HepG2 (cell line): ENCODE measurements around the gene SNX21. TPM values are rescaled to one million over a fixed set of nuclear protein-coding genes. Genes with fewer than 3 reads are reported as not detected.

ENCODE experiments used
- ATM ChIP-seq: fragments of 450-650 bp; IDR thresholded peaks from 2 replicates; pipeline ENCODE4 v1.7.1; 2017; ENCODE audit warnings: mild to moderate bottlenecking, borderline replicate concordance
- CBX2 ChIP-seq, 2 experiments: fragments of 200-600 bp in 1 of 2; sonication (generic); formaldehyde crosslinking in 1 of 2; IDR thresholded peaks; 2 replicates each; pipeline versions ENCODE4 v1.7.0 to v1.8.1; 2018 to 2022; ENCODE audit warnings: low read depth in 2 of 2, low read length in 1 of 2, mild to moderate bottlenecking in 1 of 2, missing genetic modification reagents in 1 of 2
- CCDC6 ChIP-seq: sonication (generic); formaldehyde crosslinking; IDR thresholded peaks from 2 replicates; pipeline ENCODE4 v1.8.1; 2022; ENCODE audit warnings: mild to moderate bottlenecking, missing genetic modification reagents, moderate library complexity
- CREM ChIP-seq, 2 experiments: sonication (generic) in 1 of 2; formaldehyde crosslinking in 1 of 2; IDR thresholded peaks; 2 replicates each; pipeline versions ENCODE4 v1.4.0 to v1.6.1; 2016 to 2020; ENCODE audit warnings: antibody characterized with exemption in 1 of 2, mild to moderate bottlenecking in 1 of 2, missing genetic modification reagents in 1 of 2
- ESRRA ChIP-seq: sonication (generic); formaldehyde crosslinking; IDR thresholded peaks from 2 replicates; pipeline ENCODE4 v1.5.1; 2020; ENCODE audit warnings: mild to moderate bottlenecking, low read depth, missing genetic modification reagents
- GMEB1 ChIP-seq: sonication (generic); formaldehyde crosslinking; IDR thresholded peaks from 2 replicates; pipeline ENCODE4 v1.5.1; 2020; ENCODE audit warnings: missing genetic modification reagents, mild to moderate bottlenecking, borderline replicate concordance
- HDAC1 ChIP-seq: sonication (generic); formaldehyde crosslinking; IDR thresholded peaks from 2 replicates; pipeline ENCODE4 v1.5.1; 2020; ENCODE audit warnings: mild to moderate bottlenecking, missing genetic modification reagents
- KAT7 ChIP-seq: IDR thresholded peaks from 2 replicates; pipeline ENCODE4 v1.6.1; 2018; ENCODE audit warnings: borderline replicate concordance, missing compliant biosample characterization
- KDM2A ChIP-seq: sonication (generic); formaldehyde crosslinking; IDR thresholded peaks from 2 replicates; pipeline ENCODE4 v1.4.0; 2020; ENCODE audit warnings: low read depth, missing genetic modification reagents, borderline replicate concordance
- KDM6A ChIP-seq: IDR thresholded peaks from 2 replicates; pipeline ENCODE4 v1.6.1; 2016; ENCODE audit warnings: low read depth
- KLF6 ChIP-seq: IDR thresholded peaks from 2 replicates; pipeline ENCODE4 v1.8.0; 2016; ENCODE audit warnings: missing biosample characterization, missing genetic modification reagents
- MED1 ChIP-seq: sonication (generic); formaldehyde crosslinking; IDR thresholded peaks from 2 replicates; pipeline ENCODE4 v1.4.0; 2020; ENCODE audit warnings: missing genetic modification reagents
- MTA3 ChIP-seq: sonication (generic); formaldehyde crosslinking; IDR thresholded peaks from 2 replicates; pipeline ENCODE4 v1.4.0; 2020; ENCODE audit warnings: missing genetic modification reagents
- SMAD3 ChIP-seq: sonication (generic); formaldehyde crosslinking; IDR thresholded peaks from 2 replicates; pipeline ENCODE4 v1.4.0; 2020; ENCODE audit warnings: missing genetic modification reagents
- SRSF4 ChIP-seq: fragments of 200-400 bp; formaldehyde crosslinking; IDR thresholded peaks from one replicate; pipeline ENCODE4 v1.6.1; 2018; ENCODE audit warnings: mild to moderate bottlenecking, low read depth, low read length, moderate library complexity; ENCODE audit not compliant: poor library complexity, severe bottlenecking
- ZNF543 ChIP-seq: sonication (generic); formaldehyde crosslinking; IDR thresholded peaks from 2 replicates; pipeline ENCODE4 v1.4.0; 2020; ENCODE audit warnings: mild to moderate bottlenecking, missing genetic modification reagents
- ZNF562 ChIP-seq: sonication (generic); formaldehyde crosslinking; IDR thresholded peaks from 2 replicates; pipeline ENCODE4 v1.8.0; 2022; ENCODE audit warnings: missing genetic modification reagents, borderline replicate concordance
- ZNF850 ChIP-seq: sonication (generic); formaldehyde crosslinking; conservative IDR thresholded peaks from 2 replicates; pipeline ENCODE4 v1.9.0; 2021; ENCODE audit warnings: mild to moderate bottlenecking, missing genetic modification reagents
- ZNF883 ChIP-seq: sonication (generic); formaldehyde crosslinking; IDR thresholded peaks from 2 replicates; pipeline ENCODE4 v1.5.1; 2020; ENCODE audit warnings: mild to moderate bottlenecking, missing genetic modification reagents; ENCODE audit errors: not compliant biosample characterization
- polyA plus RNA-seq, 8 experiments: library from polyadenylated mRNA; depleted of rRNA in 3 of 8; stranded (reverse) in 7 of 8; unstranded in 1 of 8; fragments of >200 nt; fragmentation: Illumina TruSeq in 4 of 8; extraction: Trizol in 4 of 8; gene quantifications; 2 replicates each; pipeline versions ENCODE4 v1.2.1 to v1.2.3, GENCODE V29; 2011 to 2016; ENCODE audit warnings: low read depth in 4 of 8, missing spikeins in 1 of 8, mixed read lengths in 1 of 8; ENCODE audit not compliant: insufficient read depth in 1 of 8
- total RNA-seq, 5 experiments: library from RNA; depleted of rRNA; stranded (reverse); fragments of >200 nt; fragmentation: Illumina TruSeq; extraction: Trizol; gene quantifications; 2 replicates each; pipeline ENCODE4 v1.2.3, GENCODE V29; 2016; ENCODE audit warnings: low read depth in 1 of 5
- TF ChIP-seq, protein P1 (sequence below): IDR thresholded peaks from 2 replicates; pipeline ENCODE4 v1.6.1; 2016; ENCODE audit warnings: missing biosample characterization, missing genetic modification reagents, low read depth
- TF ChIP-seq, protein P2 (sequence below): sonication (generic); formaldehyde crosslinking; IDR thresholded peaks from 2 replicates; pipeline ENCODE4 v1.4.0; 2020; ENCODE audit warnings: missing genetic modification reagents
- TF ChIP-seq, protein P3 (sequence below): sonication (generic); formaldehyde crosslinking; conservative IDR thresholded peaks from 2 replicates; pipeline ENCODE4 v1.8.0; 2022; ENCODE audit warnings: low read depth, missing genetic modification reagents

Gene SNX21
- total and polyA plus RNA-seq, 2 of the 13 experiments (the other 11 are each of a cell fraction or from before 2014, with no cell fraction given): 7.7 to 12.8 TPM

DNA sequence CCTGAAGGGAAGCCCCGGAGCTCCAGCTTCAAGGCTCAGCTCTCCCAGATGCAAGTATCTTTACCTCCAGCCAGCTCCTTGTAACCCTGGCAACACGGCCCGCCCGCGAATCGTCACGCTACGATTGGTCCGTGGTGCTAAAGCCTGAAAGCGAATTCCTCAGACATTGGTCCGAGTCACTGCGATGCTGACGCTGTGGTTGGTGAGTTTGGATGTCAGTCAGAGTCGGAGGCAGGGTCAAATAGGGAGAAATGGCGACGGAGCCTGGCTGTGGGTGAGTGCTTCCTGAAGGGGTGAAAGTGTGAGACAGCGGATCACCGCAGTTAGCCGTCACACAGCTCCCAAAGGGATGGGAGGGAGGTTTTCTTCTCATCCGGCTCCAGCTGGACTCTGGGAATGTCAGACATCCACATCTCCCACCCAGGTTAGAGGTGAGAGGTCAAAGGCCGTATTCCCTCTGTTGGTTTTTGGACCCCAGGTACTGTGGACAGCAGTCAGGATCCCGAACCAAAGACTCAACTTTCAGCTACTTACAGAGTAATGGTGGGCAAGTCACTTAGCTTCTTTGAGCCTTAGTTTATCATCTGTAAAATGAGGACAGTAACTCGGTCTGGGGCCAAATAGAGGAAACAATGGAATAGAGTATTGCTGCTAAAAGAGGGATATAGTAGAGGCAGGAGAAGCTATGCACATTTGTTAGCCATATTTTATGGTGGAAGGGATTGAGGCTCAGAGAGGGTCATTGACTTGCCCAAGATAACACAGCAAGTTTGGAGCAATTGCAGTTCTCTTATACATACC, 47.6 kb downstream of the SNX21 start, which contains the start of gene ZSWIM1 (continued):
- TF ChIP-seq, protein P1, sequence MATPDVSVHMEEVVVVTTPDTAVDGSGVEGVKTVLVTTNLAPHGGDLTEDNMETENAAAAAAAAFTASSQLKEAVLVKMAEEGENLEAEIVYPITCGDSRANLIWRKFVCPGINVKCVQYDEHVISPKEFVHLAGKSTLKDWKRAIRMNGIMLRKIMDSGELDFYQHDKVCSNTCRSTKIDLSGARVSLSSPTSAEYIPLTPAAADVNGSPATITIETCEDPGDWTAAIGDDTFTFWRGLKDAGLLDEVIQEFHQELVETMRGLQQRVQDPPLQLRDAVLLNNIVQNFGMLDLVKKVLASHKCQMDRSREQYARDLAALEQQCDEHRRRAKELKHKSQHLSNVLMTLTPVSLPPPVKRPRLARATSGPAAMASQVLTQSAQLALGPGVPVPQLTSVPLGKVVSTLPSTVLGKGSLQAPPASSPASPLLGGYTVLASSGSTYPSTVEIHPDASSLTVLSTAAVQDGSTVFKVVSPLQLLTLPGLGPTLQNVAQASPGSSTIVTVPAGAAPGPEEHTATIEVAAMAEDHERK: no peak
- TF ChIP-seq KLF6 (CRISPR knock-in tag) (peak; percentile 64; the same call in 1 of the 2 replicates), ESRRA (peak; percentile 80; the same call in 1 of the 2 replicates), ATM (no peak), ZNF562 (CRISPR knock-in tag) (no peak), MED1 (CRISPR knock-in tag) (peak; percentile 71; the same call in 1 of the 2 replicates), CBX2 (IDR thresholded peaks at IDR 0.05; ENCODE audit: low read depth, low read length) (no peak), CBX2 (CRISPR knock-in tag; IDR thresholded peaks at IDR 0.05; ENCODE audit: low read depth) (no peak), KDM6A (CRISPR knock-in tag) (0 out of 2 replicates have a peak, but pooled peaks have one; percentile 14), ZNF883 (CRISPR knock-in tag) (peak; percentile 90), CCDC6 (CRISPR knock-in tag) (no peak), SRSF4 (no peak), KDM2A (peak; percentile 94), CREM (IDR thresholded peaks at IDR 0.05) (peak; percentile 85), CREM (CRISPR knock-in tag; IDR thresholded peaks at IDR 0.05) (no peak), SMAD3 (CRISPR knock-in tag) (peak; percentile 77), GMEB1 (CRISPR knock-in tag) (no peak; the same call in 1 of the 2 replicates), MTA3 (CRISPR knock-in tag) (no peak), ZNF543 (0 out of 2 replicates have a peak, but pooled peaks have one; percentile 40), HDAC1 (CRISPR knock-in tag) (peak; percentile 59; the same call in 1 of the 2 replicates), ZNF850 (no peak), KAT7 (CRISPR knock-in tag) (peak; percentile 66; the same call in 1 of the 2 replicates)
- TF ChIP-seq, protein P2, sequence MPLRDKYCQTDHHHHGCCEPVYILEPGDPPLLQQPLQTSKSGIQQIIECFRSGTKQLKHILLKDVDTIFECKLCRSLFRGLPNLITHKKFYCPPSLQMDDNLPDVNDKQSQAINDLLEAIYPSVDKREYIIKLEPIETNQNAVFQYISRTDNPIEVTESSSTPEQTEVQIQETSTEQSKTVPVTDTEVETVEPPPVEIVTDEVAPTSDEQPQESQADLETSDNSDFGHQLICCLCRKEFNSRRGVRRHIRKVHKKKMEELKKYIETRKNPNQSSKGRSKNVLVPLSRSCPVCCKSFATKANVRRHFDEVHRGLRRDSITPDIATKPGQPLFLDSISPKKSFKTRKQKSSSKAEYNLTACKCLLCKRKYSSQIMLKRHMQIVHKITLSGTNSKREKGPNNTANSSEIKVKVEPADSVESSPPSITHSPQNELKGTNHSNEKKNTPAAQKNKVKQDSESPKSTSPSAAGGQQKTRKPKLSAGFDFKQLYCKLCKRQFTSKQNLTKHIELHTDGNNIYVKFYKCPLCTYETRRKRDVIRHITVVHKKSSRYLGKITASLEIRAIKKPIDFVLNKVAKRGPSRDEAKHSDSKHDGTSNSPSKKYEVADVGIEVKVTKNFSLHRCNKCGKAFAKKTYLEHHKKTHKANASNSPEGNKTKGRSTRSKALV (CRISPR knock-in tag): peak; percentile 59; the same call in 1 of the 2 replicates
- TF ChIP-seq, protein P3, sequence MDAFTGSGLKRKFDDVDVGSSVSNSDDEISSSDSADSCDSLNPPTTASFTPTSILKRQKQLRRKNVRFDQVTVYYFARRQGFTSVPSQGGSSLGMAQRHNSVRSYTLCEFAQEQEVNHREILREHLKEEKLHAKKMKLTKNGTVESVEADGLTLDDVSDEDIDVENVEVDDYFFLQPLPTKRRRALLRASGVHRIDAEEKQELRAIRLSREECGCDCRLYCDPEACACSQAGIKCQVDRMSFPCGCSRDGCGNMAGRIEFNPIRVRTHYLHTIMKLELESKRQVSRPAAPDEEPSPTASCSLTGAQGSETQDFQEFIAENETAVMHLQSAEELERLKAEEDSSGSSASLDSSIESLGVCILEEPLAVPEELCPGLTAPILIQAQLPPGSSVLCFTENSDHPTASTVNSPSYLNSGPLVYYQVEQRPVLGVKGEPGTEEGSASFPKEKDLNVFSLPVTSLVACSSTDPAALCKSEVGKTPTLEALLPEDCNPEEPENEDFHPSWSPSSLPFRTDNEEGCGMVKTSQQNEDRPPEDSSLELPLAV (CRISPR knock-in tag): no peak
